GM21737 (cell line): ENCODE results near the gene POLA1.

ENCODE experiments used
- ATAC-seq: cut with Tn5 transposase; IDR thresholded peaks from one replicate; pipeline ENCODE4 v1.9.1; 2021; ENCODE audit warnings: mild to moderate bottlenecking, moderate library complexity; ENCODE audit not compliant: unreplicated experiment

POLA1 gene

GRCh38 chrX:24965372-24965771 lies 271.7 kb downstream of the POLA1 start:
- no peak for ATAC-seq

- no peak for ATAC-seq
These were observed 276.1 kb downstream of the POLA1 start for GRCh38 chrX:24969812-24970211.

GRCh38 chrX:24979081-24979480 lies 285.4 kb downstream of the POLA1 start:
- no peak for ATAC-seq

- ATAC-seq = no peak
These were observed 287.3 kb downstream of the POLA1 start for GRCh38 chrX:24981030-24981429.

GRCh38 chrX:24982306-24982965 lies 288.7 kb downstream of the POLA1 start:
- no peak for ATAC-seq

DNA sequence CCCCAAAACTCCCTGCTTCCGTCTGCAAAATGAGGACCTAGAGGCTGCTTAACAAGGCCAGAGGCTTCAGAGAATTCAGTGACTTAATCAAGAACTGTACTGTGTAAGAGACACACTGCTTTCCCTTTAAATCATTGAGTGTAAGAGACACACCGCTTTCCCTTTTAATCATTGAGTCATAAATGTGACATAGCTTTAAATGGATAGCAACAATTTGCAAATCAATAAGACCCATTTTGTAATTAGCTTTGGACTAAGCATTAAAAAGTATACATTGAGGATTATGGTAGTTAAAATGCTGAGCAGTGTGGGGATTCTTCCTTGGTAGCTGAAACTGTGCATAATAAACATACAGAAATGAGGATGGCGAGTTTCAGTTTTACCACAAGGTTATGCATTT lies 290.2 kb downstream of the POLA1 start:
- no peak for ATAC-seq

DNA sequence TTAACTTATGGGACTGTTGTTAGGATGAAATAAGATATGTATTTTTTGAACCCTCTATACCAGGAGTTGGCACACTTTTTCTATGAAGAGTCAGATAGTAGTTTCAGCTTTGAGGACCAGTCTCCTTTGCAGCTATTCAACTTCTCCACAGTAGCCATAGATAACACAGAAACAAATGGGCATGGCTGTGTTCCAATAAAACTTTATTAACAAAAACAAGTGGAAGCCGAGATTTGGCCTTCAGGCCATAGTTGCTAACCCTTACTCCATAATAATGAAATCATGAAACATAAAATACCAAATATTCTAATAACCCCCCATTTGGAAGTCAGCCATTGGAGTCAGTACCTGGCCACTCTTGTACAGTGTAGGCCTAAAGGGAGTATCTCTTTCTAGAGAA lies 291.4 kb downstream of the POLA1 start:
- no peak for ATAC-seq

DNA sequence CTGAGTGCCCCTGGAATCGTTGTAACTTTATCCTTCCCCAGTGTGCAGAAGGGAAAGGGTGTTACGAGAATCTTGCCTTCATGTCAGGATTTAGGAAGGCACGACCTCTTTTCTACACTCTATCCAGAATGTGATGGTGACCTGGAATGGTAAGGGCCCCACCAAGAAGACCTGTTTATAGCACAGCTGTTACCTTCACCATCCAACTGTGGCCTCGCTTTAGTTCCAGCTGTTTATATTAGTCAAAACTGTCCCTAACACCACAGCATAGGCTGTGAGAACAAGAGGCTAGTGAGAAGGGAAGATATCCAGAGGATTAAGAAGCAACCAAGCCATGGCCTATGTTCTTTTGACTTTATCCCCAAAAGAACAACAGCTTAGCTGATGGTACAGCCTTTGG lies 294.0 kb downstream of the POLA1 start:
- ATAC-seq = no peak

DNA sequence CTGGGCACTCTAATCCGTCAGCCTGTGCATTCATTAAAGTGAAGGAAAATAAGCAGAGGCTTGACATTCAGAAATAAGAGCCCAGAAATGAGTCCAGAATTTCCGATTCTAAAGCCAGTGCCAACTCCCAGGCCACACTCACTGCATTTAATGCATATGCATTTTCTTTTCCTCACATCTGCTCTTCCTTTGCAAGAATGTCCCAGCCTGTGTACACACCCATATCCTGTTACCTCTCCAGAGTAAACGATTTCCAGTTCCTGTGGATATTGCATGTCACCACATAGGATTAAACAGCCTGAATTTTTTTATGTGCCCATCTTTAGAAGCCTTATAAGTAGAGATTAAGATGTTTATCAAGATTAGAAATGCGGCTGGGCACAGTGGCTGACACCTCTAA lies 294.6 kb downstream of the POLA1 start:
- ATAC-seq = no peak

GRCh38 chrX:24990535-24990934 lies 296.8 kb downstream of the POLA1 start:
- no peak for ATAC-seq

DNA sequence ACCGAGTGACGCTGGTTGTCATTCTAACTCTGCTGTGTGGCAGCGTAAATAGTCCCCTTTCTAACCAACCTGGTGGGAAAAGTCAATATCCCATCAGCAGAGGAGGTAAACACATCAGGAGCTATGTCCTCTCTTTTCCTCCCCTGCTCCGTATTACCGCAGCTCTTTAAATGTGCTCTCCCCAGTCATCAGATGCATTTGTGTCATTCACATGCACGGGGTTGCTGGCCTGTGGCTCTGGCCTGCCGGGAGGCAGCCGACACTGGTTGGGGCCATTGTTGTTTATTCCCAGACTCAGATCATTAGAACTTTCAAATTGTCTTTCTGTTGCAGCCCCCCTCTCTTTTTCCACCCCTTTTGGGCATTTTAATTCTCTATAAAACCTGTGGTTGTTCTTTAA lies 300.2 kb downstream of the POLA1 start:
- ATAC-seq = no peak

- ATAC-seq = no peak
These were observed 302.5 kb downstream of the POLA1 start for GRCh38 chrX:24996096-24996709.

DNA sequence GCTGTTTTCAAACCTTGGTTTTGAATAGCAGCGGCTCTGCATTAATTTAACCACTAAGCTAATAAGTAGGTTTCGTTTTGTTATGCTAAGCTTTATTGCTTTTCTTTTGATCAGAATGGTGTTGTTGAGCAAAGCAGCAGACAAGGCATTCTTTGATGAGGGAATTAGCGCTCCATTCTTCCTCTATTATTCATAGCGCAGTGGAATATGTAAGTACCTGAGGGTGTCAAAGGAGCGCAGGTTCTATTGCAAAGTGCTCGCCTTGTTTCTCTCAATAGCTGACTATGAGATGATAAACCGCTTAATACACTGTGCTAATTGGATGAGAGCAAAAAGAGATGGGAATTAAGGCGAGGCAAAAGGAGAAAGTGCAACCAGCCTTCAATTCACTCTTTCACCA lies 305.8 kb downstream of the POLA1 start:
- no peak for ATAC-seq

DNA sequence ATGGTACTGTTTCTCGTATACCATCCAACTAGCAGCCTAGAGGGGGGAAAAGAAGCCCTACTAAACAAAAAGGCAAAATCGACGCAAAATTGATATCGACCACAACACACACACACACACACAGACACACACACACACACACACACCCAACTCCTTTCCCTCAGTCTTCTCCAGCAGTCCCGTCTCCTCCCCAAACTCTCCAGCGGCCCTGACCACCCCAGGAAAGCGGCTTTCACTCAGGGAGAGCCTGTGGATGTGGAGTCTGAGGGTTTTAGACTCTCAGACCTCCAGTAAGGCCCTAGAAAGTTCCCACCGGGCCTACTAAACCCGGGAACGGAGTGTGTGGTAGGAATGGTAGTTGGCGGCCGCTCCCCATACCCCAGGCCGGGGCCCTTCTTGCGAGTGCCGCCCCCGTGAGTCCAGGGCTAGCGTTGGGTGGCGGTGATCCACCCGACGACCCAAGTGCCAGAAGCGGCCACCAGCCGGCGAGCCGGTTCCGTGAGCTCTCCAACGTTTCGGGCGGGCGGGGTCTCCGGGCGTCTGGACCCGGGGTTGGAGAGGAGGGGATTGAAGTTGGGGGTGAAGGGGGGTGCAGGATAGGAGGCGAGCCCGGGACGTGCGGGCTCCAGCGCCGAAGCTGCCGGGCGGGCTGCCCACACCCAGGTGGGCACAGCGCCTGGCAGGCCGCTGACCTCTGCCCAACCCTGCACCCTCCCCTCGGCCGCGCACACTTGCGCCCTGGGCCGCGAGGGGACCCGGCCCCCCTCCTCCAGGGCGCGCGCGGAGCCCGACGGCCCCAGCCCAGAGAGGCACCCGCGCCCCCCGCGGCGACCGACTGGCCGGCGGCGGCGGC lies 308.3 kb downstream of the POLA1 start:
- ATAC-seq = no peak

DNA sequence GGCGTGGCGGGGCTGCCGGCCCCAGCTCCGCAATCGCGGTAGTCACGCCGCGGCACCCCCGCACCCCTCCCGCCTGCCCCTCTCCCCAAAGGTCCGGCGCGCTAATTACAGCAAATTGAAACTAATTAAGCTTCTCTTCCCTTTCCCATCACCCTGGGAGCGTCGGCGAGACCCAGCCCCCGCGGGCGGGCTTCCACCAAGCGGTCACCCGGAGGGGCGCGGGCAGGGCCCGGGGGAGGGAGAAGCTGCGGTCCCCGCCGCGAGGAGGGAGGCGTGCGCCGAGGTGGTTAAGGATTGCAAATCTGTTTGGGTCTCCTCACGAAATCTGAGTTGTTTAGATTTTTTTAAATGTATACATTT lies 308.9 kb downstream of the POLA1 start:
- ATAC-seq = no peak

DNA sequence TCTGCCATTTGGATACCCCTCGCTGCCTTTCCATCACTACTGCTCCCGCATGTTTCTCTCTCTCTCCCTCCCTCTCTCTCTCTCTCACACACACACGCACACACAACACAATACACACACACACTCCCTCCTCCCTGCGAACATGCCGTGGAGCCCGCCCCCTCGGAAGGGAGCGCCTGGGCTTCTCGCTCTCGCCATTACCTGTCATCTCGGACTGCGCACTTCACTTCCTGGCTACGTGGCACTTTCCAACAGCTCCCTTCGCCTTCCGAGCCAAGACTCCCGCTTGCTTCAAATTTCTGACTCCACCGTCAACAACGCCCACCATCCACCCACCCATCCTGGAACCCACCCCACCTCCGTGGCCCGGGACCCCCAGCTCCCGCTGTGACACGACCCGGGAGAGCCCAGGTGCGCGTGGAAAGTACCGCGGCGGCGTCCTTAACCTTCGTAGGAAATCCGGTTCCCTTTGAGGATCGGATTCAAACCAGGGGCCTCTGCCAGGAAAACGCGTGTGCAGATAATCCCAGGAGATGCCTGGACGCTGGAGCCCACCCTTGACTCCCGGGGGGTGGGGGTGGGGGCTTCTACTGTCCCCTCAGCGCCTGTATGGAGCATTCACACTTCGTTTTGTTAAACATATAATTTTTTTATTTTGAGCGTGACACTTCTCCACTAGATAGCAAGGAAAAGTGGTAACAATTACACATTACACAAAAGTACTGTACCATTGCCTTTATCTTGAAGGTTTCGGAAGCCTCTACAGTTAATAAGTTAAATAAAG lies 309.5 kb downstream of the POLA1 start:
- no peak for ATAC-seq

- ATAC-seq = no peak
These were observed 310.3 kb downstream of the POLA1 start for GRCh38 chrX:25004040-25004439.

- no peak for ATAC-seq
These were observed 310.8 kb downstream of the POLA1 start for GRCh38 chrX:25004485-25005032.

- no peak for ATAC-seq
These were observed 311.3 kb downstream of the POLA1 start for GRCh38 chrX:25005034-25005381.

GRCh38 chrX:25005382-25006185 lies 311.9 kb downstream of the POLA1 start:
- ATAC-seq = no peak
